Loucy (cell line): ENCODE measurements around the gene PPDPF.

Experiments used
- H2AFZ ChIP-seq: fragments of 200-600 bp; sonication (generic); 2 replicates; pipeline ENCODE4 v1.6.0; 2016; ENCODE audit warnings: antibody characterized with exemption, mild to moderate bottlenecking, low read length, moderate library complexity
- H3F3A ChIP-seq: fragments of 200-600 bp; 2 replicates; pipeline ENCODE4 v1.6.0; 2016; ENCODE audit warnings: antibody characterized with exemption, low read depth, mild to moderate bottlenecking
- H3K27me3 ChIP-seq: fragments of 200-600 bp; sonication (generic); 2 replicates; pipeline ENCODE4 v1.6.1; 2014; ENCODE audit warnings: low read length, mild to moderate bottlenecking; ENCODE audit not compliant: insufficient read depth, poor library complexity, severe bottlenecking
- H3K36me3 ChIP-seq: fragments of 200-600 bp; sonication (generic); 2 replicates; pipeline ENCODE4 v1.6.1; 2016; ENCODE audit warnings: low read length; ENCODE audit not compliant: insufficient read depth
- H3K4me1 ChIP-seq: fragments of 200-600 bp; sonication (generic); 2 replicates; pipeline ENCODE4 v1.5.1; 2014; ENCODE audit warnings: low read length, mild to moderate bottlenecking; ENCODE audit not compliant: insufficient read depth, poor library complexity, severe bottlenecking
- H3K4me2 ChIP-seq: fragments of 200-600 bp; sonication (generic); 2 replicates; pipeline ENCODE4 v1.6.0; 2014; ENCODE audit warnings: antibody characterized with exemption, low read length, low read depth, mild to moderate bottlenecking; ENCODE audit not compliant: poor library complexity, severe bottlenecking
- H3K4me3 ChIP-seq: fragments of 200-600 bp; sonication (generic); 2 replicates; pipeline ENCODE4 v1.5.1; 2014; ENCODE audit warnings: low read length, mild to moderate bottlenecking, mixed read lengths; ENCODE audit not compliant: poor library complexity, severe bottlenecking
- H3K79me2 ChIP-seq: fragments of 200-600 bp; sonication (generic); 2 replicates; pipeline ENCODE4 v1.6.1; 2014; ENCODE audit warnings: low read length; ENCODE audit not compliant: insufficient read depth
- H3K9ac ChIP-seq: fragments of 200-600 bp; sonication (generic); 2 replicates; pipeline ENCODE4 v1.6.0; 2014; ENCODE audit warnings: mild to moderate bottlenecking, low read depth, low read length, moderate library complexity; ENCODE audit not compliant: poor library complexity, severe bottlenecking
- H3K9me2 ChIP-seq: fragments of 200-600 bp; sonication (generic); replicated peaks from 2 replicates; pipeline ENCODE4 v1.6.1; 2016; ENCODE audit warnings: low read depth, low read length, mixed read lengths
- H3K9me3 ChIP-seq: fragments of 200-600 bp; sonication (generic); 2 replicates; pipeline ENCODE4 v1.6.1; 2014; ENCODE audit warnings: mild to moderate bottlenecking, antibody characterized with exemption, low read length, low read depth; ENCODE audit not compliant: insufficient read depth
- H4K20me1 ChIP-seq: fragments of 200-600 bp; sonication (generic); 2 replicates; pipeline ENCODE4 v1.6.0; 2014; ENCODE audit warnings: antibody characterized with exemption, low read length, mild to moderate bottlenecking; ENCODE audit not compliant: insufficient read depth, poor library complexity, severe bottlenecking
- EZH2phosphoT487 ChIP-seq: fragments of 200-600 bp; IDR thresholded peaks from 2 replicates; pipeline ENCODE4 v1.6.1; 2018; ENCODE audit warnings: antibody characterized with exemption, mild to moderate bottlenecking, moderate library complexity, borderline replicate concordance
- TF ChIP-seq, protein P1 (sequence below): fragments of 200-600 bp; sonication (generic); conservative IDR thresholded peaks from 2 replicates; pipeline ENCODE4 v1.5.1; 2014; ENCODE audit warnings: mild to moderate bottlenecking, antibody characterized with exemption, low read length

The PPDPF gene

DNA sequence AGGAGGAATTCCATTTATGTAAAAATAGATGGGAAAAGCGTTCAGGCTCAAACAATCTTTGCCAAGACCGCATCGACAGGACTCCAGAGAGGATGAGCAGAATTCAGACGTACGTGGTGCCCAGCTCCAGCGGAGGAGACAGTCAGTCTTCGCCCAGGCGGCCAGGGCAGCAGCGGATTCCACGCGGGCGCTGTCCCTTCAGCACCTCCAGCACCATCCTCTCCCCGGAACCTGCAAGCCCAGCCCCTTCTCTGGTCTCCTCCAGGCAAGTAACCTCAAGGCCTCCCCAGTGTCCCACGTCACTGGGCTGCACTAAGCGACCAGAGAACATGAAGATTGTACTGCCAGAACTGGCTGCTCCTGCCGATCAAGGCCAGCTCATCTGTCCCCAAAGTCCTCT, 45.4 kb upstream of the PPDPF start:
- Histone ChIP-seq H3K9ac (no peak overlapping the region), H3K36me3 (no peaks in the 10 kb centered on the region), H3F3A (no peaks in the 10 kb centered on the region), H2AFZ (no peak overlapping the region), H3K4me1 (no peaks in the 10 kb centered on the region), H4K20me1 (no peaks in the 10 kb centered on the region), H3K79me2 (no peaks in the 10 kb centered on the region), H3K4me2 (no peak overlapping the region), H3K4me3 (no peak overlapping the region), H3K9me3 (no peaks in the 10 kb centered on the region), H3K9me2 (no peaks in the 10 kb centered on the region), H3K27me3 (no peaks in the 10 kb centered on the region)
- TF ChIP-seq, protein P1, sequence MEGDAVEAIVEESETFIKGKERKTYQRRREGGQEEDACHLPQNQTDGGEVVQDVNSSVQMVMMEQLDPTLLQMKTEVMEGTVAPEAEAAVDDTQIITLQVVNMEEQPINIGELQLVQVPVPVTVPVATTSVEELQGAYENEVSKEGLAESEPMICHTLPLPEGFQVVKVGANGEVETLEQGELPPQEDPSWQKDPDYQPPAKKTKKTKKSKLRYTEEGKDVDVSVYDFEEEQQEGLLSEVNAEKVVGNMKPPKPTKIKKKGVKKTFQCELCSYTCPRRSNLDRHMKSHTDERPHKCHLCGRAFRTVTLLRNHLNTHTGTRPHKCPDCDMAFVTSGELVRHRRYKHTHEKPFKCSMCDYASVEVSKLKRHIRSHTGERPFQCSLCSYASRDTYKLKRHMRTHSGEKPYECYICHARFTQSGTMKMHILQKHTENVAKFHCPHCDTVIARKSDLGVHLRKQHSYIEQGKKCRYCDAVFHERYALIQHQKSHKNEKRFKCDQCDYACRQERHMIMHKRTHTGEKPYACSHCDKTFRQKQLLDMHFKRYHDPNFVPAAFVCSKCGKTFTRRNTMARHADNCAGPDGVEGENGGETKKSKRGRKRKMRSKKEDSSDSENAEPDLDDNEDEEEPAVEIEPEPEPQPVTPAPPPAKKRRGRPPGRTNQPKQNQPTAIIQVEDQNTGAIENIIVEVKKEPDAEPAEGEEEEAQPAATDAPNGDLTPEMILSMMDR = no peak
- TF ChIP-seq EZH2phosphoT487 = no peak

- H3K4me3 ChIP-seq = no peak overlapping the region
- no peaks in the 10 kb centered on the region for H3F3A ChIP-seq
- H3K36me3 ChIP-seq = no peaks in the 10 kb centered on the region
- no peaks in the 10 kb centered on the region for H3K9me2 ChIP-seq
- no peak overlapping the region for H3K9ac ChIP-seq
- H3K79me2 ChIP-seq = no peaks in the 10 kb centered on the region
- H3K4me1 ChIP-seq = no peaks in the 10 kb centered on the region
- no peaks in the 10 kb centered on the region for H4K20me1 ChIP-seq
- no peaks in the 10 kb centered on the region for H3K27me3 ChIP-seq
- H3K9me3 ChIP-seq = no peaks in the 10 kb centered on the region
- H3K4me2 ChIP-seq = no peak overlapping the region
- no peak for TF ChIP-seq EZH2phosphoT487
- TF ChIP-seq, protein P1 = no peak
- H2AFZ ChIP-seq = no peak overlapping the region
Observed at GRCh38 chr20:63477061-63477616, 43.4 kb upstream of the PPDPF start.

DNA sequence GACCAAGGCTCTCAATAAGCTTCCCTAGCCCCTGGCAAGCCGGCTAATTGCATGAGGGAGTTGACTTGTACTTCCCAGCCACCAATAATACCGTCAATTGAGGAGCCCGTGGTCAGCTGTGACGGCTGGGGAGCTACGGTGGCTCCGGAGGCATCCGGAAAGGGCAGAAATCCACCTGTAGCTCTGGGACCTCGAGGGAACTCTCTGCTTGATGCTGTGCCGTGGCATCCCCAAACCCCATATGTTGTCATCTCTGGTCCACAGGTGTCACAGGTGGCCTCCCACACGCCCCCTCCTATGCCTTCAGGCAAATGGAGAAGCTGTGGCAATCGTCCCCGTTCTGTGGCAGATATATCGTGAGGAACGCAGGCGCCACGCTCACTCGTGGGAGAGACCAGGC, 42.6 kb upstream of the PPDPF start:
- no peak overlapping the region for H3K4me2 ChIP-seq
- H3K79me2 ChIP-seq = no peaks in the 10 kb centered on the region
- no peaks in the 10 kb centered on the region for H3K27me3 ChIP-seq
- peaks cover 4% of the 10 kb centered on the region for H3K4me1 ChIP-seq
- no peaks in the 10 kb centered on the region for H3K36me3 ChIP-seq
- H2AFZ ChIP-seq = no peak overlapping the region
- no peaks in the 10 kb centered on the region for H3K9me3 ChIP-seq
- H3K9me2 ChIP-seq = no peaks in the 10 kb centered on the region
- no peaks in the 10 kb centered on the region for H3F3A ChIP-seq
- no peak overlapping the region for H3K4me3 ChIP-seq
- H3K9ac ChIP-seq = no peak overlapping the region
- H4K20me1 ChIP-seq = no peaks in the 10 kb centered on the region
- TF ChIP-seq, protein P1 = no peak
- TF ChIP-seq EZH2phosphoT487 = no peak
